HG03060 (cell line): Measurements from ENCODE around the gene ARMC9.

ENCODE experiments used
- ATAC-seq: cut with Tn5 transposase; IDR thresholded peaks from one replicate; pipeline ENCODE4 v1.9.1; 2021; ENCODE audit warnings: low read depth, moderate number of reproducible peaks; ENCODE audit not compliant: unreplicated experiment

ARMC9 gene

GRCh38 chr2:231201475-231201814, 3.0 kb downstream of the ARMC9 start:
- ATAC-seq = no peak

DNA sequence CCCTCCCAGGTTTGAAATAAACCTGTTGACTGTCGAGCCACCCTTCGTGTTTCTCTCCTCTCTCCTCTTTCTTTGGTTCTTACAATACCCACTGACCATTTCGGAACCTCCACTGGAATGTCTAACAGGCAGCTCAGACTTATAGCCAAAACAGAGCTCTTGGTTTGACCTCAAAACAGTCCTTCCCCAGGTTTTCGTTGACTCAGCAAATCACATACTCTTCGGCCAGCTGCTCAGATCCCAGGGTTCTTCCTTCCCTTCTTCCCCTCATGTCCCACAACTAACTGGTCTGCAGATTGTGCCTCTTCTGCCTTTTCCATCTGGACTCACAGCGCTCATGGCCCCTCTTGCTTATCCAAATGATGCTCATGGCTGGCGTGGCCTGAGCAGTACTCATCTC, 4.7 kb downstream of the ARMC9 start:
- no peak for ATAC-seq

DNA sequence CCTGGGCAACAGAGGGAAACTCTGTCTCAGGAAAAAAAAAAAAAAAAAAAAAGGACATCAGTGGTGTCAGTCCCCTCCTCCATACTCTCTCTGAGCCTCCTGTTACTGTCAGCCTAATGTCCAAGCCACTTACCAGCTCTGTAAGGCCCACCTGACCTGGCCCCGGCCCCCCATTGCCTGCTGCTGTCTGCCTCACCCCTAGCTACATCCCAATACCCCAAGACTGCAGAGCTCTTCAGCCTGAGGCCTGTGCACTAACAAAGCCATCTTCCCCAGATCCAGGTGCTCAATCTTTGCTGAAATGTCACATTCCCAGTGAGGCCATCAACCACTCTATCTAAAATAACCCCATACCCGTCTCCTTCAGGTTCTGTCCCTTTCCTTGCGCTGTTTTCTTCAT, 5.7 kb downstream of the ARMC9 start:
- ATAC-seq = no peak

- no peak for ATAC-seq
These were observed 6.2 kb downstream of the ARMC9 start for GRCh38 chr2:231204581-231204980.

- no peak for ATAC-seq
These were observed 9.3 kb downstream of the ARMC9 start for GRCh38 chr2:231207734-231208133.

DNA sequence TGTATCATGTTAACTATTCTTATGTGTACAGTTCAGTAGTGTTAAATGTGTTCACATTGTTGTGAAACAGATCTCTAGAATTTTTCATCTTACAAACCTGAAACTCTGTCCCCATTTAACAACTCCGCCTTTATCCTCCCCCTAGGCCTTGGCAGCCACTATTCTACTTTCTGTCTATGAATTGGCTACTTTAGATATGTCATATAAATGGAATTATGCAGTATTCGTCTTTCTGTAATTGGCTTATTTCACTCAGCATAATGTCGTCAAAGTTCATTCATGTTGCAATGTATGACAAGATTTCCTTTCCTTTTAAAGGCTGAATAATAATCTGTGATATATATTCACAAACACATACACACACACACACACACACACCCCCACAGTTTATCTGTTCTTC, 12.4 kb downstream of the ARMC9 start:
- ATAC-seq = no peak

GRCh38 chr2:231211486-231211885, 13.1 kb downstream of the ARMC9 start:
- ATAC-seq = no peak

DNA sequence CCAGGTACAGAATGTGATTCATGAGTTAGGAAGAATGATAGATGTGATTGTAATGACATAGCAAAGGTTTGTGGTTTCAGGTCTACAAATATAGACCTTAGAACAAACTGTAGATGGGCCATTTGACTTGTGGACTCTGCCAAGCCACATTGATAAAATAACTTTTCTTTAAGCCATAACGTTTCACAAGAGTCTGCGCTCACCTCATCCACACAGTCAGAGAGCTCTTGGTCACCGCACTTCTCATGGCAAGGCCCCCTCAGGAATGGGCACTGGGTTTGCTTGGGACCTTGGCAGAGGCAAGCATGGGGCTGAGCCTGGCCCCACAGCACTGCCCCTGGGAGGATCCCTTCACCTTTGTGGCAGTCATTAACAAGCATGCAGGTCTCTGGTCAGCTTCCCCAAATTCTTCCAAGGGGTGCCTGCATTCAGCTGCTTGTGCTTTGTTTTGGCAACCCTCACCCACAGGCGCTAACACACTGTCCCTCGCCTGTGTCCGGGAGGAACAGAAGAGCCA, 14.0 kb downstream of the ARMC9 start:
- no peak for ATAC-seq

GRCh38 chr2:231213931-231214642, 15.7 kb downstream of the ARMC9 start:
- ATAC-seq = no peak

- ATAC-seq = no peak
These were observed 19.9 kb downstream of the ARMC9 start for GRCh38 chr2:231218366-231218765.

GRCh38 chr2:231219289-231219688, 20.9 kb downstream of the ARMC9 start:
- no peak for ATAC-seq

DNA sequence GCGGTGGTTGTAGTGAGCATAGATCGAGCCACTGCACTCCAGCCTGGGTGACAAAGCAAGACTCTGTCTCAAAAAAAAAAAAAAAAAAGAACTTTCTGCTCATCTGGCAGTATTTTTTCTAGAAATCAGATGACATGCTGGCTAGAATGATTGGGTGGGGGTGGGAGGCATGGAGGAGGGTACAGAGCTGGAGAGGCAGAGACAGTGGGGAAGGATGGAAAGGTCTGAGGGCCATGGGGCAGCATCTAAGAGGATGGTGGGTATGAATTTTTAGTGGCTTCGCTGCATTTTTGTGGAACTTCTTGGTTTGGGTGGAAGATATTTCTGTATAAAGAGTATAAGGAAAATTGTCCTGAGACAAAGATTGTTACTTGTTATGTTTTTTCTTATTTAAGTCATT, 23.3 kb downstream of the ARMC9 start:
- ATAC-seq = no peak

DNA sequence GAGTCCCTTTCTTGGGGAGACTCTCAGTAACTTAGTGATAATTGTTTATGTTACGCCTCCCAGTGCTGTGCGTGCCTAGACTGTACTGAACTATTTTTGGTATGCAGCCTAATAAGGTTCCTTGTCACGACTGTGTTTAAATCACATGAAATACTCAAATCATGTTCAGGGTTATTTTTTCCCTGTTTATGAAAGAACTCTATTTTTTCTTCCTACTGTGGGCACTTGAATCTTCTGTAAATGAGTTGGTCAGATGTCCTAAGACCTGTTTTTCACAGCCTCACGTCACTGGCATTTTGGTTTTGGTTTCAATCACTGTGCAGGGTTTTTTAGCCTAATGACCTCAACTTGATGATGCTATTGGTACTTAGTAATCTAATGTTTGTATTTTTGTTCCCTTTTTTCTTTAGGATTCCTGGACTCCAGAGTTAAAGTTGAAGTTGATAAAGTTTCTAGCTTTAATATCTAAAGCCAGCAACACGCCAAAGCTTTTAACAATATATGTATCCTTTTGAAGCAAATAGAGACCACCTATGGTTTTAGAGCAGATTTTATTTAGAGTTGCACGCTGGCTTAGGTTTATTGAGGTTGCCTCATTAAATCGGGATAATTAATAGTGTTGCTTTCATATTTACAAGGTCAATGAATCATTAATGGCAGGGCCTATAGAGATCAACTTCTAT, 24.0 kb downstream of the ARMC9 start:
- peak; percentile 74 for ATAC-seq

- ATAC-seq = no peak
These were observed 24.6 kb downstream of the ARMC9 start for GRCh38 chr2:231223001-231223375.

DNA sequence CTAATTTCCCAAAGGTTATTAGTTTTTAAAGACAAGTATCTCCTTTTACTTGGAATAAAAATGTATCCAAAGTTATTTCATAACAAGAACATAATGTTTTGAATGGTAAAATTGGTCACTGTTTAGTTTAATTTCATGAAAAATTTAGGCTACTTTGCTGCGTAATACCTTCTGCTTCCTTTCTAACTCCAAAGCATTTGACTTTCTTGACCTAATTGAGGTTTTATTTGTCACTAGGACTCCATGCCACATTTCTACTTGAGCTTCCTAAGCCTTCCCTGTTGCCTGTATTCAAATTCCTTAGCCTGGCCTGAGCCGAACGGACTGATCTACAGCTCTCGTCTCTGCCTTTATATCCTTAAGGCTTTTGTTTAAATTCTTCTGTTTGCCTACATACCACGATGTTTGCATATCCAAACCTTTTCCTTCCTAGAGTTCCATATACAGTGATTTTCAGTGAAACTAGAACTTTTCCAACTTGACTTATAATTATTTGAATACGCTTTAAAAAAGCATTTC, 25.1 kb downstream of the ARMC9 start:
- ATAC-seq = no peak

DNA sequence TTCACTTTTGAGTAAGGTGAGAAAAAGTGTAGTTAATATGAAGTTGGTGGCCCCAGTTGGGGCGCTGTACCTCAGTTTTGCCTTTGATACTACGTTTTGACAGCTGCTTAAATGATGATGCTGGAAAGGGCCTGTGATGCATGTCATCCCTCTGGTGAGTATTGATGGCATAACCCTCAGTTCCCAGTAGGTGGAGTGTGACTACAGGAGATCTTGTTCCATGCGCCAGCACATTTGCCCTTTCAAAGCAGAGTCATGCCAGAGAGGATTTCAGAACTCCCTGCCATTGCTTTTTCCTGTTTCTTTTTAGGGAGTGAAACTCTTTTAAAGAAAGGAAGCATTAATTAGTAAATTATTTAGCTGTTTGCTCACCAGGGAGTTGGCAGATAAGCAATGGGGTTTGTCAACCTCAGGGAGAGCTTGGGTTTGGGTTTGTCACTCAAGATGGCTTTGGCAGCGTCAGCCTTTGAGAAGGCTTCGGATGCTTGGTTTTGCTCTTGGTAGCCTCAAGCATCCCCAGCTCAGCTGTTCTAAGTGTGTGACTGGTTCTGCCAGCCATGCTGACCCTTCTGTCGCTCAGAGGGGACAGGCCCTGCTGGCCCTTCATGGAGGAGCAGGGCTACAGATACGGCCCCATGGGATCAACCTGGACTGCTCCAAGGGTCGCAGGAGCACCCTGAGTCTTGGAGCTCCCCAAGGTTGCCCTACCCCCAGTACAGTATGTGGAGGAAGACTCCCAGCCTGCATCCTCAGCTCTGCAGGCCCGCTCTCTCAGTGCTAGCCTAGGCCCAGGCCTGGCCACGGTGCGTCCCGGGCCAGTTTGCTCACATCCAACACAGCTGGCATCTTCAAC, 29.1 kb downstream of the ARMC9 start:
- peak; percentile 39 for ATAC-seq

- ATAC-seq = peak; percentile 84
These were observed 29.8 kb downstream of the ARMC9 start for GRCh38 chr2:231228223-231228622.

DNA sequence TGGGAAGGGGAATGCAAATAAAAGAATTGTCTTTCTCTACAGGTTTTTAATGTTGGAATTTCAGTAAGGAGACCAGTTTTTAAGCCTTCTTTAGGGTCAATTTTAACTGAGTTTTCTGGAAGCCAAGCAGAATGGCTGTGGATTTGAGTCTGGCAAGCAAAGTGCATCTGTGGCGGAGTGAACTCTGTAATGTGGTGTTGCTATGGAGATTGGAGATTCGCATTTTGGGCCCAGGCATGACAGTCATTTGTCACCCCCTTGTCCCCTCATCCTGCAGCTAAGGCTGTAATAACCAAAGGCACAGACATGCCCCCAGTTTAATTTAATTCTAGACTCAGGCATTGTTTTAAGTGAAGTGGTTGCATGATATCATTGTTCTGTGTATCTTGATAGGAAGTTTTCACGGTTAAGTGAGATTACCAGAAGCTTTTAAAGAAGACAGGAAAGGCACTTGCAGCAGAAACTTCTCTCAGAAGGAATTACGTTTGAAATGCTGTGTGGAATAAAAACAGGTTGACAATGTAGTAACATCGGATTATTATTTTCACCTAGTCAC, 30.6 kb downstream of the ARMC9 start:
- no peak for ATAC-seq

DNA sequence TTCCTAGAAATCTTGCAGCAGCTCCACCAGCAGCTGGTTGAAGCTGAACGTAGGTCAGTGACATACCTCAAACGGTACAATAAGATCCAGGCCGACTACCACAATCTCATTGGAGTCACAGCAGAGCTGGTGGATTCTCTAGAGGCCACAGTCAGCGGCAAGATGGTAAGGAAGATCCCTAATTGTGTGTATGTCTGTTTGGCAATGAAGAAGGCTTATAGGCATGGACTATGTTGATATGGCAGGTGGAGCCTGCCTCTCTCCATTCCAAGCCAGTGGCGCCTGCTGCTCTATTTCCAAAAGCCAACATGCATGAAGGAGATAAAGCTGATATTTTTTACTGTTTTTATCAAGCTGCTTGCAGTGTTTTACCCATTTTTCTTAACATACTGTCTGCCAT, 36.8 kb downstream of the ARMC9 start:
- no peak for ATAC-seq

DNA sequence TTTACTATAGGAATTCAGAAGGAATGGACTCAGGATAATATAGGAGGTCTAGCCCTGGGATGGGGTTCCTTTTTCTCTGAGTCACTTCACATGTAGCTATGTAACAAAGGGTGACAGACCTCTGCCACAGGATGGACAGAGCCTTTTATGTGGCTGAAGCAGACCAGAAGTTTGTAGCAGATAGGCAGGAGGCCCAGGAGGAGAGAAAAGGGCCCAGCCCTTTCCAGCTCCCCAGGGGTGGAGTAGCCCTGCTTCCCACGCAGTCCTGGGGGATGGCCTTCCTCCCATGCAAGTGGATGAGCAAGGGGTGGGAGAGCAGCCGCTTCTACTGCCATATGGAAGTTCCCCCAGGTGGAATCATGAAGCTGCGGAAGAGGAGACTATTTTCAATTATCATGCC, 40.3 kb downstream of the ARMC9 start:
- ATAC-seq = no peak

- ATAC-seq = no peak
These were observed 41.3 kb downstream of the ARMC9 start for GRCh38 chr2:231239751-231240150.
